HepG2 (cell line): ENCODE measurements around the gene MTUS2. TPM values are rescaled to one million over a fixed set of nuclear protein-coding genes. Genes with fewer than 3 reads are reported as not detected.

Source experiments
- ATAC-seq: fragments of 200-7000 bp; cut with Tn5 transposase; 3 replicates; pipeline ENCODE4 v1.9.1; 2020; ENCODE audit warnings: mild to moderate bottlenecking, moderate library complexity
- BruUV-seq: library from RNA; stranded (reverse); fragments of 400-500 nt; replicated peaks from 2 replicates; lab custom pipeline; 2021; lab: Mats Ljungman, UMichigan
- CTCF ChIA-PET: fragments of 300-600 bp; formaldehyde crosslinking; extraction: SDS; loops from one replicate; lab custom pipeline; 2021; ENCODE audit warnings: low total read pairs, inconsistent platforms, low intra/inter-chr PET ratio; lab: Yijun Ruan, JAX
- POLR2A ChIA-PET: fragments of 350-600 bp; sonication (Branson Sonifier 250); formaldehyde crosslinking; loops from one replicate; lab custom pipeline; 2020; ENCODE audit warnings: antibody characterized with exemption, inconsistent platforms; lab: Yijun Ruan, JAX
- DNase-seq: peaks from one replicate; pipeline ENCODE4 v3.0.0-alpha.2; 2015; ENCODE audit warnings: low spot score
- FAIRE-seq: peaks from 3 replicates; lab custom pipeline; 2011; peaks lifted over from hg19 to GRCh38; lab: Jason Lieb, UNC
- H2AFZ ChIP-seq: one replicate; pipeline ENCODE4 v1.6.1; 2011; ENCODE audit warnings: low read length, inconsistent platforms
- H3K27ac ChIP-seq: fragments of 300-600 bp; 3 replicates; pipeline ENCODE4 v1.8.0; 2011; ENCODE audit warnings: mixed run types, mild to moderate bottlenecking, mixed read lengths, low read length, inconsistent platforms; ENCODE audit not compliant: insufficient read depth; ENCODE audit errors: extremely low read length
- H3K27me3 ChIP-seq, 2 experiments: fragments of 200-600 bp in 1 of 2; 2 replicates in 1 of 2; 3 replicates in 1 of 2; pipeline versions ENCODE4 v1.6.0 to v1.8.0; 2011; ENCODE audit warnings: low read length in 2 of 2, mild to moderate bottlenecking in 2 of 2, moderate library complexity in 2 of 2, inconsistent platforms in 1 of 2; ENCODE audit not compliant: insufficient read depth in 2 of 2, control insufficient read depth in 1 of 2
- H3K36me3 ChIP-seq, 2 experiments: fragments of 200-600 bp in 1 of 2; replicated peaks in 1 of 2; 2 replicates in 1 of 2; 3 replicates in 1 of 2; pipeline versions ENCODE4 v1.5.1 to v1.8.0; 2011; ENCODE audit warnings: low read length in 2 of 2, inconsistent platforms in 1 of 2; ENCODE audit not compliant: insufficient read depth in 2 of 2, control insufficient read depth in 1 of 2
- H3K4me1 ChIP-seq: 2 replicates; pipeline ENCODE4 v1.5.1; 2012; ENCODE audit warnings: low read length, inconsistent platforms; ENCODE audit not compliant: insufficient read depth
- H3K4me2 ChIP-seq: 2 replicates; pipeline ENCODE4 v1.6.0; 2011; ENCODE audit warnings: low read depth, low read length, inconsistent platforms
- H3K4me3 ChIP-seq, 3 experiments: fragments of 200-600 bp in 1 of 3; sonication (generic), shearing (Covaris generic) in 1 of 3; replicated peaks in 1 of 3; 2 replicates each; pipeline ENCODE4 v1.5.1; 2011 to 2016; ENCODE audit warnings: low read length in 3 of 3, inconsistent platforms in 2 of 3, low read depth in 2 of 3, mild to moderate bottlenecking in 2 of 3, control low read depth in 1 of 3, mixed read lengths in 1 of 3; ENCODE audit not compliant: insufficient read depth in 1 of 3
- H3K79me2 ChIP-seq: one replicate; pipeline ENCODE4 v1.6.1; 2011; ENCODE audit warnings: low read length, inconsistent platforms; ENCODE audit not compliant: insufficient read depth
- H3K9ac ChIP-seq: 2 replicates; pipeline ENCODE4 v1.6.0; 2011; ENCODE audit warnings: mild to moderate bottlenecking, low read depth, low read length, inconsistent platforms; ENCODE audit not compliant: insufficient read depth
- H3K9me3 ChIP-seq: 2 replicates; pipeline ENCODE4 v1.5.1; 2012; ENCODE audit warnings: mild to moderate bottlenecking, low read length
- H4K20me1 ChIP-seq: 2 replicates; pipeline ENCODE4 v1.6.0; 2011; ENCODE audit warnings: inconsistent platforms, mild to moderate bottlenecking, low read length, moderate library complexity; ENCODE audit not compliant: insufficient read depth
- ARID4A ChIP-seq: sonication (generic); formaldehyde crosslinking; IDR thresholded peaks from 2 replicates; pipeline ENCODE4 v1.5.0; 2020; ENCODE audit warnings: mild to moderate bottlenecking, missing genetic modification reagents, borderline replicate concordance
- BRF2 ChIP-seq: sonication (generic); formaldehyde crosslinking; IDR thresholded peaks from 2 replicates; pipeline ENCODE4 v1.8.1; 2022; ENCODE audit warnings: mild to moderate bottlenecking, missing genetic modification reagents
- HHEX ChIP-seq: IDR thresholded peaks from 2 replicates; pipeline ENCODE4 v1.6.1; 2016; ENCODE audit warnings: control low read depth
- NFYB ChIP-seq: sonication (generic); formaldehyde crosslinking; IDR thresholded peaks from 2 replicates; pipeline ENCODE4 v1.4.0; 2020; ENCODE audit warnings: missing genetic modification reagents
- SRF ChIP-seq: IDR thresholded peaks from 2 replicates; pipeline ENCODE4 v1.6.1; 2011; ENCODE audit warnings: mild to moderate bottlenecking, low read depth, low read length, moderate library complexity
- SRSF1 ChIP-seq: fragments of 200-400 bp; formaldehyde crosslinking; optimal IDR thresholded peaks from 2 replicates; pipeline ENCODE3; 2017; ENCODE audit warnings: mild to moderate bottlenecking, low read depth, low read length, moderate library complexity
- ZBTB39 ChIP-seq: sonication (generic); formaldehyde crosslinking; IDR thresholded peaks from 2 replicates; pipeline ENCODE4 v1.5.0; 2020; ENCODE audit warnings: missing genetic modification reagents
- ZNF121 ChIP-seq: sonication (generic); formaldehyde crosslinking; IDR thresholded peaks from 2 replicates; pipeline ENCODE4 v1.5.0; 2020; ENCODE audit warnings: mild to moderate bottlenecking, missing genetic modification reagents
- ZNF761 ChIP-seq: sonication (generic); formaldehyde crosslinking; conservative IDR thresholded peaks from 2 replicates; pipeline ENCODE4 v1.4.0; 2020; ENCODE audit warnings: mild to moderate bottlenecking, missing genetic modification reagents
- ZNF766 ChIP-seq: sonication (generic); formaldehyde crosslinking; IDR thresholded peaks from 2 replicates; pipeline ENCODE4 v1.5.0; 2020; ENCODE audit warnings: missing genetic modification reagents, borderline replicate concordance
- ZNF781 ChIP-seq: sonication (generic); formaldehyde crosslinking; IDR thresholded peaks from 2 replicates; pipeline ENCODE4 v1.5.1; 2020; ENCODE audit warnings: borderline replicate concordance, mild to moderate bottlenecking, missing genetic modification reagents; ENCODE audit errors: not compliant biosample characterization
- WGBS: methylation state at CpG from one replicate; pipeline ENCODE4 v1.1.6; 2017; ENCODE audit warnings: low lambda C conversion rate; 5-methylcytosine and 5-hydroxymethylcytosine counted together
- in situ Hi-C: cut with HindIII; loops from 2 replicates; pipeline ENCODE4 v1.10.0; 2017; ENCODE audit warnings: low pct_unique_long_range_greater_than_20kb; ENCODE audit not compliant: extremely low pct_ligation_motif_present
- intact Hi-C: fragments of 100-400 bp; cut with micrococcal nuclease; formaldehyde crosslinking; loops from one replicate; pipeline ENCODE4 v1.10.0; 2022; ENCODE audit not compliant: unreplicated experiment
- polyA plus RNA-seq, 8 experiments: library from polyadenylated mRNA; depleted of rRNA in 3 of 8; stranded (reverse) in 7 of 8; unstranded in 1 of 8; fragments of >200 nt; fragmentation: Illumina TruSeq in 4 of 8; extraction: Trizol in 4 of 8; gene quantifications; 2 replicates each; pipeline versions ENCODE4 v1.2.1 to v1.2.3, GENCODE V29; 2011 to 2016; ENCODE audit warnings: low read depth in 4 of 8, missing spikeins in 1 of 8, mixed read lengths in 1 of 8; ENCODE audit not compliant: insufficient read depth in 1 of 8
- total RNA-seq, 5 experiments: library from RNA; depleted of rRNA; stranded (reverse); fragments of >200 nt; fragmentation: Illumina TruSeq; extraction: Trizol; gene quantifications; 2 replicates each; pipeline ENCODE4 v1.2.3, GENCODE V29; 2016; ENCODE audit warnings: low read depth in 1 of 5

The MTUS2 gene
- total and polyA plus RNA-seq, 2 of the 13 experiments (the other 11 are each of a cell fraction or from before 2014, with no cell fraction given): not detected

DNA sequence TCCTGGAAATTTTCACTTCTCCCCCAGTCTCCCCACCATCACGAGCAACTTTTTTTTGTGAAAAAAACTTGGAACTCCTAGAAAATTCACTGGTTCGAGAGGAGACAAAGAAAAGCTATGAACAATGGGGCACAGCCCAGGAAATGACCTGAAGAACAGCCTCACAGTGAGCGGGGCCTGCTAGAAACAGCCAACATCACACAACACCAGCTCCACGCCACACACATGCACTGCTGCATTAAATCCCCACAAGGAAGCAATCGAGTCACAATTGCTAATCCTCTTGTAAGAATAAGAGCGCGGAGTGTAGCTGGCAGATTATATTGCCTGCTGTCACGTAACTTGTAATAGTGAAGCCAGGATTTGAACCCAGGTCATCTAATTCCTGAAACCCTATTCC, 726.5 kb downstream of the MTUS2 start:
- no peak for TF ChIP-seq ZNF121 (CRISPR knock-in tag)
- no peak for TF ChIP-seq ZBTB39
- TF ChIP-seq, all 625 proteins: peak for 0
- no peak for FAIRE-seq
- WGBS: 99% methylated on average over 7 of the region's 8 CpGs
- H3K27me3 ChIP-seq: no peaks in the 10 kb centered on the region
- in situ Hi-C loops (no loop called here), intact Hi-C loops (no loop called here)
- ChIA-PET CTCF (no interaction called here), POLR2A (no interaction called here)
- H3K27ac ChIP-seq: no peak overlapping the region
- no peaks in the 10 kb centered on the region for H3K9me3 ChIP-seq
- H4K20me1 ChIP-seq: peaks cover 36% of the 10 kb centered on the region
- peaks cover 21 to 56% of the 10 kb centered on the region in 2 experiments for H3K36me3 ChIP-seq
- no peak overlapping the region for H3K4me2 ChIP-seq
- H3K4me3 ChIP-seq: no peak overlapping the region
- no peak for ATAC-seq
- H3K4me1 ChIP-seq: peaks cover 17% of the 10 kb centered on the region
- H3K9ac ChIP-seq: no peak overlapping the region
- DNase-seq: no peak
- H2AFZ ChIP-seq: no peak overlapping the region
- no TSS peak for BruUV-seq
- H3K79me2 ChIP-seq: peaks cover 30% of the 10 kb centered on the region

DNA sequence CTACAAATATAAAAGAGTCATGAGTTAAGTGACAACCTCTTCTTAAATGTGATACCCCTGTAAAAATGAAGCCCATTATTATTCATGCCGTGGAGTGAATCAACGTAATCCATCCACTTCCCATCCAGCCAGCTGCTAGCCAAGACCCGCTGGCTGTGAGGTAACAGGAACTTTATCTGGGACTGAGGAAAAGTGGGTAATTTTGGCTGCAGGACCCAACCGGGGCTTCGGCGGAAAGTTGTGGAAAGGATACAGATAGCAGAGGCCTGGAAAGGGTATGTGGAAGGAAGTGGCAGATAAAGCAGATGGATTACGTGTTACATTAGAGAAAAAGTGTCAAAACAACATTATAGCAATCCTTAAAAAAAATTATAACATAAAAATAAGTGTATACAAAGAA, 727.0 kb downstream of the MTUS2 start:
- H3K9ac ChIP-seq: no peak overlapping the region
- 99% methylated on average over 7 of the region's 7 CpGs for WGBS
- H3K79me2 ChIP-seq: peaks cover 30% of the 10 kb centered on the region
- POLR2A ChIA-PET: no interaction called here
- no peak overlapping the region for H3K4me3 ChIP-seq
- DNase-seq: no peak
- CTCF ChIA-PET: no interaction called here
- H3K9me3 ChIP-seq: no peaks in the 10 kb centered on the region
- H3K4me2 ChIP-seq: no peak overlapping the region
- intact Hi-C loops: no loop called here
- no peak overlapping the region for H3K27ac ChIP-seq
- H3K36me3 ChIP-seq: peaks cover 24 to 59% of the 10 kb centered on the region in 2 experiments
- TF ChIP-seq SRSF1 (no peak), BRF2 (CRISPR knock-in tag) (no peak), ARID4A (CRISPR knock-in tag) (no peak), HHEX (CRISPR knock-in tag) (no peak), SRF (no peak), ZNF781 (CRISPR knock-in tag) (no peak), ZNF766 (CRISPR knock-in tag) (no peak), NFYB (CRISPR knock-in tag) (no peak), ZNF761 (CRISPR knock-in tag) (no peak)
- FAIRE-seq: no peak
- no peak overlapping the region for H2AFZ ChIP-seq
- in situ Hi-C loops: no loop called here
- no TSS peak for BruUV-seq
- peaks cover 36% of the 10 kb centered on the region for H4K20me1 ChIP-seq
- H3K27me3 ChIP-seq: no peaks in the 10 kb centered on the region
- ATAC-seq: no peak
- H3K4me1 ChIP-seq: peaks cover 17% of the 10 kb centered on the region
